HG02678 (cell line): ENCODE measurements around the gene ADAM10.
"Not testable (repeated sequence)": the region's sequence is repeated elsewhere in the genome, so short reads cannot be mapped to it uniquely, and the experiment has no call there.

Experiments used
- ATAC-seq: cut with Tn5 transposase; IDR thresholded peaks from one replicate; pipeline ENCODE4 v1.9.1; 2021; ENCODE audit warnings: mild to moderate bottlenecking, moderate library complexity; ENCODE audit not compliant: unreplicated experiment

The ADAM10 gene, protein sequence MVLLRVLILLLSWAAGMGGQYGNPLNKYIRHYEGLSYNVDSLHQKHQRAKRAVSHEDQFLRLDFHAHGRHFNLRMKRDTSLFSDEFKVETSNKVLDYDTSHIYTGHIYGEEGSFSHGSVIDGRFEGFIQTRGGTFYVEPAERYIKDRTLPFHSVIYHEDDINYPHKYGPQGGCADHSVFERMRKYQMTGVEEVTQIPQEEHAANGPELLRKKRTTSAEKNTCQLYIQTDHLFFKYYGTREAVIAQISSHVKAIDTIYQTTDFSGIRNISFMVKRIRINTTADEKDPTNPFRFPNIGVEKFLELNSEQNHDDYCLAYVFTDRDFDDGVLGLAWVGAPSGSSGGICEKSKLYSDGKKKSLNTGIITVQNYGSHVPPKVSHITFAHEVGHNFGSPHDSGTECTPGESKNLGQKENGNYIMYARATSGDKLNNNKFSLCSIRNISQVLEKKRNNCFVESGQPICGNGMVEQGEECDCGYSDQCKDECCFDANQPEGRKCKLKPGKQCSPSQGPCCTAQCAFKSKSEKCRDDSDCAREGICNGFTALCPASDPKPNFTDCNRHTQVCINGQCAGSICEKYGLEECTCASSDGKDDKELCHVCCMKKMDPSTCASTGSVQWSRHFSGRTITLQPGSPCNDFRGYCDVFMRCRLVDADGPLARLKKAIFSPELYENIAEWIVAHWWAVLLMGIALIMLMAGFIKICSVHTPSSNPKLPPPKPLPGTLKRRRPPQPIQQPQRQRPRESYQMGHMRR

DNA sequence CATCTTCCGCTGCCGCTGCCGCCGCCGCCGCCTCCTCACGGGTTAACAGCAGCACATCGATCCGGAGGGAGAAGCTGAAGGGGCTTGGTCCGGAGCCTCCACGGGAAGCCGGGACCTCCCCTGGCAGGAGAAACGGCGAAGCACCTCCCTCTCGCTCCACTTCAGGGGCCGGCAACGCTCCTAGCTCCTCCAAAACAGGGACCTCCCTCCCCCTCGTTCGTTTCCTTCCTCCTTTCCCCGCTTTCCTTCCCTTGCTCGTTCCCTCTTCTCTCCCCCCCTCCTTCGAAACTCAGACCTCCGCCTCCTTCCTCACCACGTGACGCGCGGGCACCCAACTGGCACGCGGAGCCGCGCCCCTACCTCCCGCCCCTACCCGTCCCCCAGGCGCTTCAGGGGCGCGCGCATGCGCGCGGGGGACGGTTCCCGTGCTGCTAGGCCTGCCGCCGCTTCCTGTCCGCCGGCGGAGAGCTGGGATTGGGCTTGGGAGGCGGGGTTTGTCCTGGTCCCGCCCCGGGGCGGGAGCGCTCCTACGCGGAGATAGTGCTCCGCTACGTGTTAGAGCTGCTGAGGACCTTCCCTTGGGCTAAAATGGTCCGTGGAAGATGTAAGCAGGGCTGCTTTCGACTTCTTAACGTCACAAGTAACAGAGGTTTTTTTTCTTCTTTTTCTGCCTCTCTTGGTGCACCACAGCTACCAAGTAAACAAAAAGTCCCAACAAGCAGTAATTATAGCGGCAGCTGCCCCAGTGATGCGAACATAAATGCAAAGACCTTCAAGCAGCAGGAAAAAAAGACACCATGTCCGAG lies at the start of gene ADAM10:
Gene ADAM10, minus strand, starts transcription at position 176 of the 806 bp plus-strand sequence. Its CDS starts 173 bp downstream, at position 3.
- ATAC-seq, result peak; percentile 90

DNA sequence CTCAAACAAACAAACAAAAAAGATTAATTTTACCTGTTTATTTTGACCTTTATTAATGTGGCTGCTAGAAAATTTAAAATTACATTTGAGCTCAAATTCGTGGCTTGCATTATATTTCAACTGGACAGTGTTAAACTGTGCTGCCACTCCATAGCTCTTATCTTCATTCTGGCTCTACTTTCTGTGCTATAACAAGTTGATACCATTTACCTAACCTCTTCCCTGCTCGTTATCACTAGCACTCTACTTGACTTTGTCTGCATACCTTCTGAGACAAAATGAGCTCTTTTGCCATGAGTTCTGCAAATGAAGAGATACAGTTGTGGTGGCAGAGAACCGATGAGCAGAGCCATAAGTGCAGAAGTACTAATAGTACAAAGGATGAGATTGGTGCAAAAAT lies 48.0 kb upstream of the ADAM10 start:
- no peak for ATAC-seq

DNA sequence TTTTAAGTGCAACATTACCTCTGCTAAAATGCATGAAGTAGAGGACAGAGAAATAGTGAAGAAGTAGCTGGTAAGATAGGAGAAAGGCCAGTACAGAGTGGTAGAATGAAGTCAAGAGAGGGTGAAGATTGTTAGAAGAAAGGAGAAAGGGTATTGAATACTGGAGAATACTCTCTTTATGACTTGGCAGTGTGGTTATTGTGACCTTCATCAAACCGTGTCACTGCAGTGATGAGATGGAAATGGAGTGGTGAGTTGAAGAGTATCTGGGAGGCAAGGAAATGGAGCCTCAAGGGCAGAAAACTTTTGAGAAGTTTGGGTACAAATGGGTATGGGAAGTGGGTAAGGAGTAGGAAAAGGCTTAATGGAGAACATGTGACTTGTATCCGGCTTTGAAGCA lies 46.3 kb upstream of the ADAM10 start:
- ATAC-seq, result no peak

DNA sequence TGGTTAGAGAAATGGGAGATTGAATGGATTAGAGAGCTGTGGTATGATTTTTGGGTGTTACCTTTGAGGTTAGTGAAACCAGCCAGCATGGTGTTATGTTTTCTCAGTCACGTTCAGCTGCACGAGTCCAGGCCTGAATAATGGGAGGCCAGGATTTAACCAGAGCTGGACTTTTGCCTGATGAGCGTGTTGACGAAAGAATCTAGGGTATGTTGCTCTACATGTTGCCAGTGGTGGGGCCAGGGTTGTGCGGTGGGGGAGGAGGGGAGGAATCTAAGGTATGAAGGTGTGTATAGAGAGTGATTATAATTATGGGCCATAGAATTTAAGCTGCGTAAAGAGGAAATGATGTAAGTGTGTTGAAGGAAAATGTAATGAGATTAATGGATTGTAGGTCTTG lies 44.4 kb upstream of the ADAM10 start:
- no peak for ATAC-seq

DNA sequence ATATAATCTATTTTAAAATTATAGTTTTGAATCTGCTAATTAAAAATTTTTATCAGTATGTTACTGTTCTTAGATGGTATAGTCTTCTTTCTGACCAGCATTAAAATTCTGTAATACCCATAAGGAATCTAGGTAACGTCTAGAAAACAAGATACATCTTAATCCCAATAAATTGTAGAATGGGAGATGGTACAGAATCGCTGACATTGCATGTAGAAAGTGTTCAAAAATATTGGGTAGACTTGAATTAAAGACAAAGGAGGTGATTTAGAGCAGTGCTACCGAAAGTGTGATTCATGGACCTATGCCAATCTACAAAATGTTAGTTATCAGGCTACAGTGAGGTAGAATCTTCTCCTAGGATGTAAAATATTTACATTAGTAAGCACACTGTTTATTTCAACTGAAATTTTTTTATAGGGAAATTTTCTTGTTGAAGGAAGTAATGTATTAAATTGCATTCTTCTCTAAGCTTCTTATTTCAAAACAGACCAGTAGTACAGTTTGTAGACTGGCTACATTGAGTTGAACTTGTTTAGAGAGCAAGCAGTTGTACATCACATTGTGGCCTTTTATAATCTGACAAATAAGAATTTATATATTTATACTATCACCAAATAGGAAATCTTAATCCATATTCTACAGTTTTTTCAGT lies 38.7 kb upstream of the ADAM10 start:
- no peak for ATAC-seq

DNA sequence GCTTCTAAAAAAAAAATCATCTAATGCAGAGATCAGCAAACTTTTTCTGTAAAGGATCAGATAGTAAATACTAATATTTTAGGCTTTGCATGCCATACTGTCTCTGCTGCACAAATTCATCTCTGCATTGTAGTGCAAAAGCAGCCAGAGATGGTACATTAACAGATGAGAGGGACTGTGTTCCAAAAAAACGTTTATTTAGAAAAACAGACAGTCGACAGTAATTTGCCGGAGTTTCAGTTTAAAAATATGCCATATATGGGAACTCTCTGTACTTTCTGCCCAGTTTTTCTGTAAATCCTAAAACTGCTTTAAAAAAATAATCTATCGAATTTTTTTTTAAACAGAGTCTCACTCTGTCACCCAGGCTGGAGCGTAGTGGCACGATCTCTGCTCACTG lies 35.8 kb upstream of the ADAM10 start:
- no peak for ATAC-seq

DNA sequence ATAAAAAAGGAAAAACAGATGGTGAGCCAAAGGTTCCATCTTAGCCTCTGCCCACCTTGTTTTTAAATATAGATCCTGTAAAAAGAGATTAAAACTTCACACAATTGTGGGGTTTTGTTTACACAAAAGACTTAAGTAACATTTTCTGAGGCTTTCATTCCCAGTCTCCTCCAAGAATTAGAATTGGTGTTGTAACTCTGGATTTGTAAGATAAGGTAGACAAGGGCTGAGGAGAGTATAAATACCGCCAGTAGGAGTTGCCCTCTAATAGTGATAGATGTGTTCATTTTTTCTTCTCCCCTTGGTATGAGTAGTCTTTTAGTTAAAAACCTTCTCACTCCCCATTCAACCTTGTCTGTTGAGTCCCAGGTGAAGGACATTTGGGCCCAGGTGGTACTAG lies 30.0 kb upstream of the ADAM10 start:
- ATAC-seq, result no peak

DNA sequence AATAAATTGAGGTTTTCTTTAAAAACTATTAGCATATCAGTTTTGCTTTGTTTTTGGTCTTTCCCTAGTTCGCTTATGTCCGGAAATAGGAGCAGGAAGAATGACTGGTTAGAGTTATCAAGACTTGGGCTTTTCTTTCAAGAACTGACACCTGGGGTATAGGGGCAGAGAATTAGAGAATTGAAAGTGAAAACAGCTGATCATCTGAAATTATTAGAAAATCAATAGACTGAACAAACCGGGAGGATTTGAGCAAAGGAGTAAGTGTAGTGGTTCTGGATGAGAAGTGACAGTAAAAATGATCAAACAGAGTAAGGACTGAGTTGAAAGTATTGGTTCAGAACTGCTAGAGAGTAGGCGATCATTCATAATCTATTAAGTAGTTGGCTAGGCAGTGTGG lies 27.6 kb upstream of the ADAM10 start:
- ATAC-seq, result peak; percentile 76

DNA sequence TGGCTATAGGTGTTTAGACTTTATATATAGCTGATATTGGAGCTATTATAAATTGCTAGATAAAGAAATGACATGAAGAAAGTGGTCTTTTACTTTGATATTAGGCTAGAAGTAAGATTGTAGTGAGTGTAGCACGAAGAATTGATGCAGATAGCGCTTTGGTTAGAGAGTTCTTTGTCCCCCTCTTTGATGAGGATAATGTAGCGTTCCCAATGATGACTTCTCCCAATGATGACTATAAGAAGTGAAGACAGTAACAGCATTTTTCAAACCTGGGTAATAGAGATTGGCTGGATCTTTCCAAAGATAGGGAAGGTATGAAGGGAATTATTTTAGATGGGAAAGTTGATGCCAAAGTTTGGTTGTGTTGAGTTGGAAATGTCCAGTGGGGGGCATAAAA lies 25.9 kb upstream of the ADAM10 start:
- ATAC-seq, result no peak

DNA sequence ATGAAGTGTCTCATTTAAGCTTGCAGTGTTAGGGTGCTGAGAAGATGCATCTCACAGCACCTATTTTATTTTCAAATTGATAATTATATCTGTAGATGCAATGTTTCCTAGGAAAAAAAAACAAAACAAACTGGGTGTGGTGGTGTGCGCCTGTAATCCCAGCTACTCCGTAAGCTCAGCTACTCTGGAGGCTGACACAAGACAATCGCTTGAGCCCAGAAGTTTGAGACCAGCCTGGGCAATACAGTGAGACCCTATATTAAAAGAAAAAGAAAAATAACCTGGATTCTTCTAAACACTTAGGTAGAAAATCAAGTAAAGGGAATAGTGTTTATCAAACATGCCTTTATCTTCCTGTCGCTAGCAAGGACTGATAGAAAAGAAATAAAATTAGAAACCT lies 23.5 kb upstream of the ADAM10 start:
- ATAC-seq, result no peak

DNA sequence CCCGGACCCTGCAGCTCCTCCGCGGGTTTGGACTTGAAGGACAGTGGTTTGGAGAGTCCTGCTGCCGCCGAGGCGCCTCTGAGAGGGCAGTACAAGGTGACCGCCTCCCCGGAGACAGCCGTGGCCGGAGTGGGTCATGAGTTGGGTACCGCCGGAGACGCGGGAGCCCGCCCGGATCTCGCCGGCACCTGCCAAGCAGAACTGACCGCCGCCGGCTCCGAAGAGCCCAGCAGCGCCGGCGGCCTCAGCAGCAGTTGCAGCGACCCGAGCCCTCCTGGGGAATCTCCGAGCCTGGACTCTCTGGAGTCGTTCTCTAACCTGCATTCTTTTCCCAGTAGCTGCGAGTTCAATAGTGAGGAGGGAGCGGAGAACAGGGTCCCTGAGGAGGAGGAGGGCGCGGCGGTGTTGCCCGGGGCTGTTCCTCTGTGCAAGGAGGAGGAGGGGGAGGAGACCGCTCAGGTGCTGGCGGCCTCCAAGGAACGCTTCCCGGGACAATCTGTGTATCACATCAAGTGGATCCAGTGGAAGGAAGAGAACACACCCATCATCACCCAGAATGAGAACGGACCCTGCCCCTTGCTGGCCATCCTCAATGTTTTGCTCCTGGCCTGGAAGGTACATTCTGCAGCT lies 22.2 kb upstream of the ADAM10 start:
- peak; percentile 1 for ATAC-seq

DNA sequence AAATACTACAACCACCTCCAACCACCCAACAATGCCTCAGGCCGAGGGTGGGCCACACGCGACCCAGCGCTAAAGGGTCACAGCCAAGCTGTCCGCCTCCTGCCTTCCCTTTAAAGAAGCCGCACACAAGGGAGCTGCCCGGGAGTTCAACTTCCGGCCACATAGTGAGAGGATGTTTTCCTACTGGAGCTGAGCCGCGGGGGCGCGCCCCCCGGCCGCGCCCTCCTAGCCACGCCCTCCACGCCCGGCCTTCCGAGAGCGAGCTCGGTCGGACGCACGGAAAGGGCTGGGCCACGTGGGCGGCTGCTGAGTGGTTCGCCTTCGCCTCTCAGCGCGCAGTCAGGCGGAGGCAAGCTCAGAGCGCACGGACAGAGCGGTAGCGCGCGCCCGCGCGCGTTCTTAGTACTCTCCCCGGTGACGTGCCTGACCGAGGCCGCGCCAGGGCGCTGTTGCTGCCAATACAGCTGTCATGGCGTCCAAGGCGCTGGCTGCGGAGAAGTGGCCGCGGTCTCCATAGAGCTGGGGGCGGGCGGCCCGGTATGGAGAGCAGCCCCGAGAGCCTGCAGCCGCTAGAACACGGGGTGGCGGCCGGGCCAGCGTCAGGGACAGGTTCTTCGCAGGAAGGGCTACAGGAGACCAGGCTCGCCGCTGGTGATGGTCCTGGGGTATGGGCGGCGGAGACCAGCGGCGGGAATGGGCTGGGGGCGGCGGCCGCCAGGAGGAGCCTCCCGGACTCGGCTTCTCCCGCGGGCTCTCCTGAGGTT lies 21.5 kb upstream of the ADAM10 start, which contains the start of gene MINDY2:
Gene MINDY2, plus strand, starts transcription at position 446 of the 764 bp plus-strand sequence. Its CDS starts 94 bp downstream, at position 540.
- ATAC-seq, result peak; percentile 94

DNA sequence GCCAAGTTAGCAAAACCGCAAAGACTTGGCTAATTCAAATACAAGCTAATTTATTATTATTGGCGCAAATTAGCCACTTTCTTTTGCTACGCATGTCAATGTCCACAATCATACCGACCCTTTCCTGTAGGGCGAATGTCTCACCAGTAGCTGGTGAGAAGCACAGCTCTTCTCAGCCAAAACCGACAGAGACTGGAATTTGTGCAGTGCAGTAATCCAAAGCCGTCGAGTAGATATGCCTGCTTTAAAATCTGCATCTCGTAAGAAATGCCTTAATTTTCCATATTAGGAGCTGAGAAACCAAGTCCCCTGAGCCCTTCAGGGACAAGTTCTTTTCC lies 21.0 kb upstream of the ADAM10 start:
- peak; percentile 3 for ATAC-seq

DNA sequence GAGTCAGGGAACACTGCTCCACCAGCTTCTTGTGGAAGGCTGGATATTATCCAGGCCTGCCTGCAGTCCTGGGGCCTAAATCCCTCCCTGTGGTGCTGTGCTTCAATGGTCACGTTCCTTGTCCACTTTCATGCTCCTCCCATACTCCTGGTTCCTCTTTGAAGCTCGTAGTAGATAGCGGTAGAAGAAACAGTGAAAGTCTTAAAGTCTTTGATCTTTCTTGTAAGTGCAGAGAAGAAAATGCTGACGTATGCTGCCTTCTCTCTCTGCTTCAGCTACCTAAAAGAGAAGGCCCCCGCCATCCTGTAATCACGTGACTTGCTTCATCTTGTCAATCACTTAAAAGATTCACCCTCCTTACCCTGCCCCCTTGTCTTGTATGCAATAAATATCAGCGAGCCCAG lies 19.1 kb upstream of the ADAM10 start:
- not testable (repeated sequence) for ATAC-seq

DNA sequence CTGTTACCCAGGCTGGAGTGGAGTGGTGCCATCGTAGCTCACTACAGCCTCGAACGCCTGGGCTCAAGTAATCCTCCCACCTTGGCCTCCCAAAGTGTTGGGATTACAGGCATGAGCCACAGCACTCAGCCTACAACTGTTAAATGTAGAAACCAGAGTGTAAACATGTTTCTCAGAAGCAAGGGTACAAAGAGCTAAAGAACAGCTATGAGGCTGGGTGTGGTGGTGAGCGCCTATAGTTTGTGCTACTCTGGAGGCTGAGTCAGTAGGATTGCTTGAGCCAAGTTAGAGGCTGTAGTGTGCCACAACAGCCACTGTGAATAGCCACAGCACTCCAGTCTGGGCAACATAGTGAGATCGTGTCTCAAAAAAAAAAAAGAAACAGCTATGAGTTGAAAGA lies 16.8 kb upstream of the ADAM10 start:
- no peak for ATAC-seq

DNA sequence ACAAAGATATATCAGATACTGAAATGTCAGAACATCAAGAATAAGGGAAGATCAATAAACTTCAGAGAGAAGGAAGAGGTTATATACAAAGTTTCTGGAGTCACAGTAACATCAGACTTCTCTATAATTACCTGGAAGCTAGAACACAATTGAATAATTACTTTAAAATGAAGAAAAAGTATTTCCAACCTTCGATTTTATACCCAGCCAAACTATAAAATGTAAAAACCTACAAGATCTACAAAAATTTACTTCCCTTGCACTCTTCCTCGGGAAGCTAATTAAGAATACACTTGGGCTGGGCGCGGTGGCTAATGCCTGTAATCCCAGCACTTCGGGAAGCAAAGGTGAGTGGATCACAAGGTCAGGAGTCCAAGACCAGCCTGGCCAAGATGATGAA lies 15.0 kb upstream of the ADAM10 start:
- ATAC-seq, result no peak

DNA sequence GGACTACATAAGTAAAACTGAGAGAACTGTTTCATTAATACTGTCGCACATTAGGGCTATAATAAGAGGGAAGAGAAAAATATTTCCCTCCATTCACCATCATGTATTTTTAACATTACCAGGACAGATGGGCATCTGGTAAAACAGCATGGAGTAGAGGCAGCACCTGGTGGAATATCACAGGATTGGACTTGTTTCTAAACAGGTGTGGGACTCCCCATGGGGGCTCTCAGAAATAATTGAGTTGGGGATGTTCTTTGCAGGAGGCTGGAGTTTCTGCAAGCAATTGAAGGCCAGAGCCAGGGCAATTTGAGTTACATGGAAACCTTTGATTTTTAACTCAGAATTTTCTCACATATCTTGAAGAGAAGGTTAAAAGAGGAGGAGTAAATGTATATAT lies 13.2 kb upstream of the ADAM10 start:
- no peak for ATAC-seq

DNA sequence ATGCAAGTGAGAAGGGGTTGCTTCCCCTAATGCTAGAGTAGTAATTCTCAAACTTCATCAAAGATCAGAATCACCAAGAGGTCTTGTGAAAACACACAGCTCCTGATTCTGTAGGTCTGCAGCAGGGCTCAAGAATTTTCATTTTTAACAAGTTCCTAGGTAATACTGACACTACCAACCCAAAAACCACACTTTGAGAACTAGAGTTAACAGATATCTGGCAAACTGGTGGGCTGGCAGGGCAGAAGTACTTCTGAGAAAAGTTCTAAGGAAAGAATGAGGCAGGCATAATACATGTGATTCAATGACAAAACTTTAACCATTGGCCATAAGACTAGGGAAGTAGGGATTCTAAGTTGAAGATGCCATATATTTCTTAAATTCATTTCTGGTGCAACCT lies 12.8 kb upstream of the ADAM10 start:
- ATAC-seq, result no peak

DNA sequence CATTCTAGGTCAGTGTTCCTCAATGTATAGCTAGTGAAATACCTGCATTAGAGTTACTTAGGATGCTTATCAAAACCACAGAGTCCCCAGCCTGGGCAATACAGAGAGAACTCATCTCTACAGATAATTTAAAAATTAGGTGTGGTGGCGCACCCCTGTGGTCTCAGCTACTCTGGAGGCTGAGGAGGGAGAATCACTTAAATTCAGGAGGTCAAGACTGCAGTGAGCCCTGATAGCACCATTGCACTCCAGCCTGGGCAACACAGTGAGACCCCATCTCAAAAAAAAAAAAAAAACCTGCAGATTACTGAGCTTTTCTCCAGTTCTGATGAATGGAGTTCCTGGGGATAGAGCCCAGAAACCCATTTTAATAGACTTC lies 11.5 kb upstream of the ADAM10 start:
- ATAC-seq, result no peak
